GM12878 (cell line): ENCODE data around the gene TATDN2. TPM values are rescaled to one million over a fixed set of nuclear protein-coding genes. Genes with fewer than 3 reads are reported as not detected.

ENCODE experiments used
- ATAC-seq: fragments of 200-7000 bp; cut with Tn5 transposase; 3 replicates; pipeline ENCODE4 v1.9.1; 2020; ENCODE audit warnings: mild to moderate bottlenecking, moderate library complexity
- BruUV-seq: library from RNA; stranded (reverse); fragments of 400-500 nt; replicated peaks from 2 replicates; lab custom pipeline; 2021; lab: Mats Ljungman, UMichigan
- CTCF ChIA-PET: fragments of 300-600 bp; sonication (Branson Sonifier 250); formaldehyde crosslinking; extraction: SDS; loops from one replicate; lab custom pipeline; 2021; ENCODE audit warnings: inconsistent platforms; lab: Yijun Ruan, JAX
- POLR2A ChIA-PET: fragments of 350-600 bp; formaldehyde crosslinking; extraction: SDS; loops from one replicate; lab custom pipeline; 2021; ENCODE audit warnings: inconsistent platforms; lab: Charles Lee
- RAD21 ChIA-PET: fragments of 300-600 bp; sonication (Branson Sonifier 250); formaldehyde crosslinking; loops from one replicate; lab custom pipeline; 2023; ENCODE audit warnings: antibody characterized with exemption; ENCODE audit not compliant: unreplicated experiment; lab: Charles Lee
- SMC1A ChIA-PET: fragments of 300-600 bp; sonication (Branson Sonifier 250); formaldehyde crosslinking; loops from one replicate; lab custom pipeline; 2023; ENCODE audit not compliant: unreplicated experiment, uncharacterized antibody; lab: Charles Lee
- DNase-seq: peaks from one replicate; pipeline ENCODE4 v3.0.0-alpha.2; 2011; ENCODE audit warnings: low read depth, low spot score
- FAIRE-seq: peaks from 3 replicates; lab custom pipeline; 2011; peaks lifted over from hg19 to GRCh38; lab: Jason Lieb, UNC
- H2AFZ ChIP-seq: 2 replicates; pipeline ENCODE4 v1.6.0; 2011; ENCODE audit warnings: low read depth, low read length, control low read depth; ENCODE audit not compliant: control insufficient read depth
- H3K27ac ChIP-seq: 2 replicates; pipeline ENCODE4 v1.5.1; 2011; ENCODE audit warnings: control low read depth; ENCODE audit not compliant: control insufficient read depth, insufficient read depth
- H3K27me3 ChIP-seq, 2 experiments: replicated peaks in 1 of 2; 2 replicates each; pipeline versions ENCODE4 v1.6.0 to v1.6.1; 2011; ENCODE audit warnings: low read length in 1 of 2; ENCODE audit not compliant: control insufficient read depth in 2 of 2, insufficient read depth in 2 of 2
- H3K36me3 ChIP-seq, 2 experiments: 2 replicates each; pipeline ENCODE4 v1.5.1; 2011; ENCODE audit warnings: low read length in 1 of 2; ENCODE audit not compliant: control insufficient read depth in 2 of 2, insufficient read depth in 2 of 2
- H3K4me1 ChIP-seq: 2 replicates; pipeline ENCODE4 v1.6.1; 2011; ENCODE audit warnings: mild to moderate bottlenecking, low read length, moderate library complexity, mixed read lengths; ENCODE audit not compliant: control insufficient read depth, insufficient read depth
- H3K4me2 ChIP-seq: 2 replicates; pipeline ENCODE4 v1.6.0; 2011; ENCODE audit warnings: control low read depth; ENCODE audit not compliant: control insufficient read depth, insufficient read depth
- H3K4me3 ChIP-seq: fragments of 200-600 bp; sonication (generic); 2 replicates; pipeline ENCODE4 v1.5.1; 2016
- H3K79me2 ChIP-seq: 2 replicates; pipeline ENCODE4 v1.6.0; 2011; ENCODE audit warnings: low read length; ENCODE audit not compliant: control insufficient read depth, insufficient read depth
- H3K9ac ChIP-seq: 2 replicates; pipeline ENCODE4 v1.8.0; 2011; ENCODE audit warnings: low read length, control low read depth, mixed read lengths; ENCODE audit not compliant: control insufficient read depth, insufficient read depth
- H3K9me3 ChIP-seq: replicated peaks from 3 replicates; pipeline ENCODE4 v1.5.1; 2011; ENCODE audit warnings: mild to moderate bottlenecking, low read length; ENCODE audit not compliant: control insufficient read depth, insufficient read depth
- H4K20me1 ChIP-seq: 2 replicates; pipeline ENCODE4 v1.6.0; 2011; ENCODE audit not compliant: control insufficient read depth, insufficient read depth
- NFYA ChIP-seq: IDR thresholded peaks from 2 replicates; pipeline ENCODE4 v1.6.1; 2011; ENCODE audit warnings: low read depth, mild to moderate bottlenecking, low read length, improper control_type of control experiment, borderline replicate concordance
- WGBS: methylation state at CpG from one replicate; pipeline ENCODE4 v1.1.6; 2016; ENCODE audit warnings: low lambda C conversion rate; ENCODE audit not compliant: insufficient replicate concordance, insufficient coverage; ENCODE audit errors: missing lambda C conversion rate; 5-methylcytosine and 5-hydroxymethylcytosine counted together
- in situ Hi-C: fragments of 300-500 bp; cut with MboI; formaldehyde crosslinking; loops from 9 replicates; pipeline ENCODE4 v1.14.3; 2018; ENCODE audit warnings: mixed read lengths
- intact Hi-C: fragments of 100-400 bp; cut with micrococcal nuclease; formaldehyde crosslinking; loops from one replicate; pipeline ENCODE4 v1.14.2; 2022; ENCODE audit not compliant: unreplicated experiment
- polyA plus RNA-seq, 11 experiments: library from polyadenylated mRNA; depleted of rRNA in 4 of 11; unstranded in 6 of 11; stranded (reverse) in 5 of 11; fragments of >200 nt; fragmentation: Nextera tagmentation in 4 of 11; fragmentation: Illumina TruSeq in 1 of 11; extraction: Ambion mirVana in 4 of 11; extraction: Trizol in 1 of 11; gene quantifications; 1 replicate in 1 of 11; 2 replicates in 10 of 11; pipeline versions ENCODE4 v1.2.1 to v1.2.3, GENCODE V29; 2011 to 2016; ENCODE audit warnings: inconsistent platforms in 2 of 11, missing spikeins in 2 of 11, low read depth in 1 of 11
- total RNA-seq, 4 experiments: library from RNA; depleted of rRNA in 3 of 4; stranded (reverse); fragments of >200 nt in 3 of 4; fragmentation: Illumina TruSeq in 1 of 4; extraction: Trizol in 1 of 4; gene quantifications; 2 replicates each; pipeline versions ENCODE4 v1.2.1 to v1.2.3, GENCODE V29; 2013 to 2021
- TF ChIP-seq, protein P1 (sequence below): fragments of 450-650 bp; IDR thresholded peaks from 2 replicates; pipeline ENCODE4 v1.6.1; 2018; ENCODE audit warnings: mild to moderate bottlenecking, low read depth, moderate library complexity; ENCODE audit not compliant: partially characterized antibody

The TATDN2 gene
- total and polyA plus RNA-seq, 10 of the 15 experiments (the other 5 are each of a cell fraction or from before 2014, with no cell fraction given), result 4.2 to 36.5 (median 15.8) TPM

DNA sequence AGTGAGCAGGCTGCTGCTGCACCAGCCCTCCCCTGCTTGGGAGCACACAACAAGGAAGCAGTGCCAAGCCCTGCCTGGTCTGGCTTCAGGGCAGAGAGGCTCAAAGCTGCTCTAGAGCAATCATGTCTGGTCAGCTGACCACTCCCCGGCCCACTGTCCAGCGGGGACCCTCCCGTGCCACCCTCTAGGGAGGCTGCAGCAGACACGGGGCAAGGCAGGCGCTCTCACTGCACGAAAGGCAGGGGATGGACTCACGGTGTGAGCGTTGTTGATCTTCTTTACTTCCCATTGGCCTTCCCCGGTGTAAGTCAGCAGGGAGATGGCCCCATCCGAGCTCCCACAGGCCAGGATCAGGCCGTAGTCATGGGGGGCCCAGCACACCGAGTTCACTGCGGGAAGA is 63.5 kb downstream of the TATDN2 start (continued):
- TF ChIP-seq, protein P1, sequence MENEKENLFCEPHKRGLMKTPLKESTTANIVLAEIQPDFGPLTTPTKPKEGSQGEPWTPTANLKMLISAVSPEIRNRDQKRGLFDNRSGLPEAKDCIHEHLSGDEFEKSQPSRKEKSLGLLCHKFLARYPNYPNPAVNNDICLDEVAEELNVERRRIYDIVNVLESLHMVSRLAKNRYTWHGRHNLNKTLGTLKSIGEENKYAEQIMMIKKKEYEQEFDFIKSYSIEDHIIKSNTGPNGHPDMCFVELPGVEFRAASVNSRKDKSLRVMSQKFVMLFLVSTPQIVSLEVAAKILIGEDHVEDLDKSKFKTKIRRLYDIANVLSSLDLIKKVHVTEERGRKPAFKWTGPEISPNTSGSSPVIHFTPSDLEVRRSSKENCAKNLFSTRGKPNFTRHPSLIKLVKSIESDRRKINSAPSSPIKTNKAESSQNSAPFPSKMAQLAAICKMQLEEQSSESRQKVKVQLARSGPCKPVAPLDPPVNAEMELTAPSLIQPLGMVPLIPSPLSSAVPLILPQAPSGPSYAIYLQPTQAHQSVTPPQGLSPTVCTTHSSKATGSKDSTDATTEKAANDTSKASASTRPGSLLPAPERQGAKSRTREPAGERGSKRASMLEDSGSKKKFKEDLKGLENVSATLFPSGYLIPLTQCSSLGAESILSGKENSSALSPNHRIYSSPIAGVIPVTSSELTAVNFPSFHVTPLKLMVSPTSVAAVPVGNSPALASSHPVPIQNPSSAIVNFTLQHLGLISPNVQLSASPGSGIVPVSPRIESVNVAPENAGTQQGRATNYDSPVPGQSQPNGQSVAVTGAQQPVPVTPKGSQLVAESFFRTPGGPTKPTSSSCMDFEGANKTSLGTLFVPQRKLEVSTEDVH, result no peak

DNA sequence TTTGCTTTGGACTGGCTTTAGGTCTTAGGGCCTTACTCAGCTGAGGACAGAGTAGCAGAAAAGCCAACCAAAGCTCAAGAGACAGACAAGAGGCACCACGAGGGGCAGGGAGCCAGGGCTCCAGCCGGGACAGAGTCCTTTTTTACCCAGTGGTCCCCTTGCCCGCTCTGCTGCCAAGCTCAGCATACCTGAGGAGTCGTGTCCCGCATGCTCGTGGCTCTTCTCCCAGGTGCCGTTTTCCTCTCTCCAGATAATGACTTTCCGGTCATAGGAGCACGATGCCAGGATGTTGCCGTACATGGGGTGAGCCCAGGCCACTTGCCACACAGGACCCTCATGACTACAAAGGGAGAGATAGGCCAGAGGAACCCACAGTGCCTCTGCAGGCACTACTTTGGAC is 64.1 kb downstream of the TATDN2 start:
- no peak for TF ChIP-seq NFYA
- no TSS peak for BruUV-seq
- H2AFZ ChIP-seq, result no peak overlapping the region
- H3K9me3 ChIP-seq, result no peaks in the 10 kb centered on the region
- no peak for ATAC-seq
- ChIA-PET SMC1A (interaction anchor here (1.5 kb wide), 1 partner anchor 49 kb away, joined by 3 read pairs; no protein-coding TSS in a partner anchor), RAD21 (no interaction called here), CTCF (no interaction called here), POLR2A (no interaction called here)
- H3K4me2 ChIP-seq, result no peak overlapping the region
- no peak overlapping the region for H3K9ac ChIP-seq
- WGBS, result 82% methylated on average over 10 of the region's 10 CpGs
- DNase-seq, result no peak
- H3K27me3 ChIP-seq, result no peaks in the 10 kb centered on the region
- H3K27ac ChIP-seq, result no peak overlapping the region
- H3K4me3 ChIP-seq, result no peak overlapping the region
- in situ Hi-C loops, result no loop called here
- no peaks in the 10 kb centered on the region for H4K20me1 ChIP-seq
- no peaks in the 10 kb centered on the region; the same call in none of the 2 replicates for H3K79me2 ChIP-seq
- FAIRE-seq, result no peak
- peaks cover 19 to 54% of the 10 kb centered on the region in 2 experiments for H3K36me3 ChIP-seq
- no peaks in the 10 kb centered on the region for H3K4me1 ChIP-seq
- intact Hi-C loops, result no loop called here
